Measurements from ENCODE around the gene SYT17.

SYT17 gene

DNA sequence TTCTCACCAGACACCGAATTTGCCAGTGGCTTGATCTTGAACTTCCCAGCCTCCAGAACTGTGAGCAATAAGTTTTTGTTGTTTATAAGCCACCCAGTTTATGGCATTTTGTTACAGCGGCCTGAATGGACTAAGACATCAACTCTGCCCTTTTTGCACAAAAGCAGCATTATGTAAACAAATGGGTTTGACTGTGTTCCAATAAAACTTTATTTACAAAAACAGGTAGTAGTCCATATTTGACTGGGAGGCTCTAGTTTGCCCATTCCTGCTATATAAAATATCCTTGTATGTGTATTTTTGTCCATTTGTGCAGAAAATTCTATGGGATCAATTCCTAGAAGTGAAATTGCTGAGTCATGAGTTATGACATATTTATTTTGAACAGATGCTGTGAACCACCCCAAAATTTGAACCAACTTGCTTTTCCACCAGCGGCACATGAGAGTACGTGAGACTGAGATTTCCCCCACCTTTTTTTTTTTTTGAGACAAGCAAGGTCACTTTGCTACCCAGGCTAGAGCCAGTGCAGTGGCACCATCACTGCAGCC lies 96.2 kb downstream of the SYT17 start:
- no peak for DNase-seq (ENCODE audit: low read depth in 2 of 2)

GRCh38 chr16:19265380-19265930 lies 97.4 kb downstream of the SYT17 start:
- no peak for DNase-seq (ENCODE audit: low read depth in 2 of 2)

DNA sequence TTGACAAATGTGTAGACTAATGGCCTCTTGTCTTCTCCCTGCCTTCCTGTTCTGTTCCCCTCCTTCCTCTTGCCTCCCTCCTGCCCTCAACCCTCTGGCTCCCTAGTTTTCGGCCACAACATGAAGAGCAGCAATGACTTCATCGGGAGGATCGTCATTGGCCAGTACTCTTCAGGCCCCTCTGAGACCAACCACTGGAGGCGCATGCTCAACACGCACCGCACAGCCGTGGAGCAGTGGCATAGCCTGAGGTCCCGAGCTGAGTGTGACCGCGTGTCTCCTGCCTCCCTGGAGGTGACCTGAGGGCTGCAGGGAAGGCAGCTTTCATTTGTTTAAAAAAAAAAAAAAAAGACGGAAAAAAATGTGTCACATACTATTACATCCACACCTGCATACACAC lies 98.7 kb downstream of the SYT17 start:
- no peak for DNase-seq (ENCODE audit: low read depth in 2 of 2)

GRCh38 chr16:19269098-19269497 lies 101.1 kb downstream of the SYT17 start:
- DNase-seq (ENCODE audit: low read depth in 2 of 2), result no peak

DNA sequence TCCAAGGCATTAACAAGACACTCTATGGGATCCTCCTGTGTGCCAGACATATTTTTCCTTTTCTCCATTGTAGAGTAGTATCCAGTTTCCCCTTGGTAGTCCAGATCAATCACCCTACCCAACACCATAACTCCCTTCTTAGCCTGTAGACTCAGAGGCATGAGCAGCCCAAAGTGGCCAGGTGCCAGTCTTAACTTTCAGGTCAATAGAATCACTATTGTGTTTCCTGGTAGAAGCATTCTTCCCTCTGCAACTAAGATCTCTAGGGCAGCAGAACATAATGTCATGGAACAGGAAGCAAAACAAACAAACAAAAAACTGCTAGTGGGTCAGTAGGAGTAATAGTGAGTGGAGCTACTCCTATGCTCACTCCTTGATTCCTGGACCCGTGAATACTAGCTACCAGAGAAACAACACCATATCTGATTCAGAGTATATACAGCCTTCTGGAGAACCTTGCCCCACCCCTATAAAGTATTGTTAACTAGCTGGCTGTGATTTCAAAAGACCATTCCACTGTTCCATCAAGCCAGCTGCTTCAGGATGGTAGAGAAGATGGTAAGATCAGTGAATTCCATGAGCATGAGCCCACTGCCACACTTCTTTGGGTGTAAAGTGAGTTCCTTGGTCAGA lies 106.2 kb downstream of the SYT17 start:
- no peak for DNase-seq (ENCODE audit: low read depth in 2 of 2)

DNA sequence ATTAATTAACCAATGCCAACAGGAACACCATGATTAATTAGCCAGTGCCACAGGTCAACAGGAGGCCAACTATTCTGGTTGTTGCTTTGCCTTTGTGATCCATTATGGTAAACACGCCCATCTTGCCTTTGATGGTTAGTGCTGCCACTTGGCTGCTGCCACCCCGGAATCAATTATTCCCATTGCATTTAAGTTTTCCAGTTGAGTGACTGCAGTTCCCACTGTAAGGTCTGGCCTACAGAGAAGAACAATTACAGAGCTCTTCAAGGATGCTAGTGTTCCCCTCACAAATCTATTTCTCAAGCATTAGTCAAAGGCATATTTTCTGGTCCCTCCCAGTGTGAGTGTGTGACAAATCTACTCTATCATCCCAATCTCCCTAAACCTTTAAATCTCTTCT lies 110.4 kb downstream of the SYT17 start:
- DNase-seq (ENCODE audit: low read depth in 2 of 2), result no peak

- DNase-seq (ENCODE audit: low read depth in 2 of 2), result no peak
Observed at GRCh38 chr16:19281246-19281645, 113.2 kb downstream of the SYT17 start.

- no peak for DNase-seq (ENCODE audit: low read depth in 2 of 2)
Observed at GRCh38 chr16:19282101-19282500, 114.1 kb downstream of the SYT17 start.

DNA sequence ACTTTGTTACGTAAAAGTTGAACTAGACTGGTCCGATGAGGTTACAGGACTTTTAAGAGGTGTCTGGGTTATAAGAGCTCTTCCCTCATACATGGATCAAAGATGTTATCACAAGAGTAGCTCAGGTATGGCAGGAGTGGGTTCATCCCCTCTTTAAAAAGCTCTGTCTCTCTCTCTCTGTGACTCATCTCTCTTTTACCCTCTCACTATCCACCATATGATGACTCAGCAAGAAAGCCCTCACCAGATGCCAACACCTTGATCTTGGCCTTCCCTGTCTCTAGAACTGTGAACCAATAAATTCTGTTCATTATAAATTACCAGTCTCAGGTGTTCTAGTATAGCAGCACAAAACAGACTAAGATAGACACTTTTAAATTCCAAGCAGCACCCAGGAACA lies 115.6 kb downstream of the SYT17 start:
- no peak for DNase-seq (ENCODE audit: low read depth in 2 of 2)

- DNase-seq (ENCODE audit: low read depth in 2 of 2), result no peak
Observed at GRCh38 chr16:19284207-19284606, 116.2 kb downstream of the SYT17 start.

DNA sequence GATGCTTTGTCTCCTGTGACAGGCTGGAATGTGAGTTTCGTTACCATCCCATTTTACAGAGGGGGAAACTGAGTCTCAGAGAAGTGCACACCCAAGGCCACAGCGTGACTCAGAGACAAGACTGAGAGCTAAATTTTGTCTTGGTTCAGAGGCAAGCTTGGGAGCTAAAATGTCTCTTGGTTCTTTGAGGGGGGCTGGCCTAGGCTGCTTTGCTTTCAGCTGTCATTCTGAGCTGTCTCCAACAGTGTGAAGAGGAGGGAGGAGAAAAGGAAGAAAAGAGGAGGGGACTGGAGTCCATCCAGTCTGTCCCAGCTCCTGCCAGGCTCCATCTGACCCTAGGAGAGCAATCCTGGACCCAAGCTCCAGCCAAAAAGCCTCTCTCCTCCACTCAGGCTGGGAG lies 117.4 kb downstream of the SYT17 start, which contains the start of gene CLEC19A:
Gene CLEC19A (plus strand): TSS at position 301 of the 400 bp plus-strand sequence. CDS start 121 bp downstream, outside the sequence.
- DNase-seq (ENCODE audit: low read depth in 2 of 2), result no peak

DNA sequence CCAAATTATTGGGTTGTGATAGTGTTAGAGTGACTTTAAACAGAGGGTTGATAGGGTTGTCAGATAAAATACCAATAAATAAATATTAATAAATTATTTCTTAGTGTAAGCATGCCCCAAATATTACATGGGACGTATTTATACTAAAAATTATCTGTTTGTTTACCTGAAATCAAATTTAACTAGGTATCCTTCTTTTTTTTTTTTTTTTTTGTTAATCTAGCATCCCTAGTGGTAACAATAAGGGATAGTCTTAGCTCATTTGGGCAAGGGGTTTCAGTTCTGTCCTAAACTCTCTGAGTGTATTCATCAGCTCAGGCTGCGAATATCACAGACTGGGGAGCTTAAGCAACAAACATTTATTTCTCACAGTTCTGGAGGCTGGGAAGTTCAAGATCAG lies 118.8 kb downstream of the SYT17 start:
- no peak for DNase-seq (ENCODE audit: low read depth in 2 of 2)

DNA sequence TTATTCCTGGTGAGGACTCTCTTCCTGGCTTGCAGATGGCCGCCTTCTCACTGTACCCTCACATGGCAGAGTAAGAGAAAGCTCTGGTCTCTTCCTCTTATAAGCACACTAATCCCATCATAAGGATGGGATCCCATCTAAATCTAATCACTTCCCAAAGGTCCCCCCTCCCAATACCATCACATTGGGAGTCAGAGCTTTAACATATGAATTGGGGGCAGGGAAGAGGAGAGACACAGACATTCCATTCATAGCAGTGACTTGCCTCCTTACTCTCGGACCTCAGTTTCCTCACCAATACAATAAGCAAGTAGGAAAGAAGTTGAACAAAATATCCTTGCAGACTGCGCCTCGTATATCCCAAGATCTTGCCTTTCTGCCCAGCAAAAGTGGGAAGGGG lies 119.2 kb downstream of the SYT17 start:
- no peak for DNase-seq (ENCODE audit: low read depth in 2 of 2)

GRCh38 chr16:19288872-19289799 lies 121.1 kb downstream of the SYT17 start:
- no peak for DNase-seq (ENCODE audit: low read depth in 2 of 2)

DNA sequence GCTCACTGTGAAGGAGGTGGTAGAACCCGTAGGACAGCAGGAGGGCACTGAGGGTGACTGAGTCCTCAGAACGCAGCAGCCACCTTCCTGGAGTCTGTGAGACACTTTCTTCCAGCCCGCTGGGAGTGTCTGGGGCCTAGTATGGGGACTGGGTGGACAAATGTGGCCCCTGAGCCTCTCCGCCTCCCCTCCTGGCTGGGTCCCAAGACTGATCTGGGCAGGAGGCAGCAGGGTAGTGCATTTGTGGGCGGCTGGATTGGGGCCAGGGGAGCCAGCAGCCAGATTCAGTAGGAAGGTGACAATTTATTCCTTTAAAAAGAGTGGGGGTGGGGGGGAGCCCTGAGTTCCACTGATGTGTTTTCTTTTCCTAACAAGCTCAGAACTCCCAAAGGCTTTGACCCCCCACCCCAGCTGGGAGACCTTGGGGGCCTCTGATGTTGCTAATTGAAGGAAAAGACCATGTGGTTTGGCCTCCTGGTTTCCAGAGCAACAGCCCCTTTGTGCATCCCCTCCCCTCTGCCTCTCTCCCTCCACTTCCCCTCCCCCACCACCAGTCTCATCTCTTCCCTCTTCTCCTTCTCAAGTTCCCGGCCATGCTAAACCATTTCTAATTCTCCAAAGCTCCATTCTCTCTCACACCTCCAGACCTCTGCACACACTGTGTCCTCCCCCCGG lies 121.9 kb downstream of the SYT17 start:
- DNase-seq (ENCODE audit: low read depth in 2 of 2), result no peak

- DNase-seq (ENCODE audit: low read depth in 2 of 2), result no peak
Observed at GRCh38 chr16:19290860-19291259, 122.8 kb downstream of the SYT17 start.

DNA sequence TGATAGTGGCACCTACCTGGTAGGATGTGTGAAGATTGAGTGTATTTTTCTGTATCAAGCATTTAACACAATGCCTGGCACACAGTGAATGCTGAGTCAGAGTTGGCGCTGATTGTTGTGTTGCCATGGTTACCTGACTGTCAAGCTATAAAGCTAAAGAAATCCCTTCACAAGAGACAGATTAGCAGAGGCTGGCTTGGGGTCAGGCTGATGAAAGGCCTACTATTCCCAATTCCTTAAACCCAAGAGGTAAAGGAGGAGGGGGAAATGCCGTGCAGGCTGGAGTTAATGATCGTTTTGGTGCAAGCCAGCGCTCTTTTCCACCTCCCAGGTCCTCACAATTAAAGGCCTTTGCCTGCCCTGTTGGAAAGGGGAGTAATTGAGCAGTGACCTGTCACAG lies 123.4 kb downstream of the SYT17 start:
- no peak for DNase-seq (ENCODE audit: low read depth in 2 of 2)

DNA sequence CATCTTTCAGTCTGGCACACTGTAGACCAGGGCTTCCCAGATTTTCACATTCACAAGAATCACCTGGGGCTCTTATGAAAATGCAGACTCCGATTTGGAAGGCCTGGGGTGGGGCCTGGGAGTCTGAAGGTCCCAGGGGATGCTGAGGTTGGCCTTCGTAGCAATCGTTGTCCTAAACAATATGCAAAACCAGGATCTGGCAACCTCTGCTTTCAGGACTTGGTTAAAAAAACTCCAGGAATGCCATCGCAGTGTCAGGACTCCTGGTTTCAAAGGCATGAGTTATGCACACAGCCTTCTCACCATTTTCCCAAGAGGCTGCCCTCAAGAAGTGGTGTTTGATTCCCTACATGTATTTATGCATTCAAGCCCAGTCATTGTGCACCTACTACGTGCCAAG lies 124.1 kb downstream of the SYT17 start:
- no peak for DNase-seq (ENCODE audit: low read depth in 2 of 2)

DNA sequence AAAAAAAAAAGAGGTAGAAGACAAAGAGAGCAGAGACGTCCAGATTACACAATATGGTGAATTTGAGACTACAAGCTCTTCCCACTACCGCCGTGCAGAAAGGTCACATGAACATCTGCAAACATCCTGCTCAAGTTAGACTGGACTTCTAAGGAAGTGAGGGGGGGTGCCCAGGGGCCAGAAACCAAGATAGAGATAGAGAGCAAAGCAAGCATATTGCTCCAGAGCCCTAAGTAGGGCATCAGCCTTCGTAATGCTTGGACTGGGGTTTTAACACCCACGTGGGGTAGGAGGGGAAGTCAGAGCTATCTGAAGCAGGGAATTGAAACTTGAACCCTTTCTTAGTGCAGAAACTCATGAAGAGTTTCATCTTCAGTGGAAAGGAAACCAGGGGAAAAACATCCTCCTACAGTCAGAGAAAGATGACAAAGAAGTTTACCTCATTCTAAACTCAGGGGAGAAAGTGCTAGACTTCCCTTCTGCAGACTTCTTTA lies 126.2 kb downstream of the SYT17 start:
- DNase-seq (ENCODE audit: low read depth in 2 of 2), result peak in 1 of 2 donors; percentile 13

DNA sequence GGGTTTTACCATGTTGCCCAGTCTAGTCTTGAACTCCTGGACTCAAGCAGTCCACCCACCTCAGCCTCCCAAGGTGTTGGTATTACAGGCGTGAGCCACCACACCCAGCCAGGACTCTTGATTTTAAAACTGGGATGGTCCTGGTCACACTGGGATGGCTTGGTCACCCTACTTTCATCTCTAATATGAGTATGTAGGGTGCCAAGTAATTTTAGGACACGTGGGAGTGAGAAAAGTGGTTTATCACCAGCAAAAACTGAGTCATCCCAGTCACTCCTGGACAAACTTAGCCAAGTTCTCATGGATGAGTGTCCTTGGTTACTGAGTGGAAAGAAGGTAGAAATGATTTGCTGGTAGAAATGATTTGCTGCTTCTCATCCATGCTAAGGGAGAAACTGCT lies 127.4 kb downstream of the SYT17 start:
- no peak for DNase-seq (ENCODE audit: low read depth in 2 of 2)

DNA sequence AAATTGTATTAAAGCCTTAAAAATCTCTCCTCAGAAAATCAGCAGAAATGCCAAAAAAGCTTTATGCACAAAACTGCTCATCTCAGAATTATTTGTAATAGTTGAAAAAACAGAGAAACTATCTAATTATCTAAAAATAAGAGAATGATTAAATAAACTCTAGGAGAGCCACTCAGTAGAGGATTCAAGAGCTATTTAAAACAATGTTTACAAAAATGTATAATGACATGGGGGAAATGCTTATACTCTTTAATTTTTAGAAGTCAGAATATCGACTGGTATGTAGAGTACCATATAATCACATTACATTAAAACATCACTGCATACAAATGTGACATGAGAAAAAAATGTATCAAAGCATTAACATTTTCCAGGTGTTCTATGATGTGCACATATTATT lies 129.4 kb downstream of the SYT17 start:
- DNase-seq (ENCODE audit: low read depth in 2 of 2), result no peak

- no peak for DNase-seq (ENCODE audit: low read depth in 2 of 2)
Observed at GRCh38 chr16:19299565-19299964, 131.5 kb downstream of the SYT17 start.

Data from stimulated activated CD4-positive, alpha-beta T cell treated with anti-CD3 and anti-CD28 coated beads, Interleukin-1b, Interleukin-23, amount 100 ng/mL, for 4 hours (primary cell).